ENCODE results near the gene GNAO1.

DNA sequence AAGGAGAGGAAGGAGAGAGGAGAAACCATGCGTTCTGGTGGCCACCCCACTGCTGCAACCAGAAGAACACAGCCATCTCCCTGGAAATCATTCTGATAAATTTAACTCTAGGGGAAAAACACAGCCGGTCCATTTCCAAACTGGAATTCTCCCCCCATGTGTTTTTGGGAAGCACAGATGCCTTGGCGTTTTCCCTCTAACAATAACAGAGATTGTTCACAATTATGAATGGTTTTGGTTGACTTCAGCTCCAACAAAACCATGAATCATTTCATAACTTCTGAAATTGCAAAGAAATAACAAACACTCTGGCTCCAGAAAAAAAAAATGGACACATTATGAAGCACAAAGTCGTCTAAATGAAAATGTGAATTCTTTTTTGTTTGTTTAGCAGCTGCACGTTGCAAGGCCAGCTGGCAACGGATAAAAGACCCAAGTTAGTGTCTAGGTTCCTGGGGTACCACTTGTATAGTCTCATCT is 46.2 kb downstream of the GNAO1 start:
- TF ChIP-seq, protein P1, sequence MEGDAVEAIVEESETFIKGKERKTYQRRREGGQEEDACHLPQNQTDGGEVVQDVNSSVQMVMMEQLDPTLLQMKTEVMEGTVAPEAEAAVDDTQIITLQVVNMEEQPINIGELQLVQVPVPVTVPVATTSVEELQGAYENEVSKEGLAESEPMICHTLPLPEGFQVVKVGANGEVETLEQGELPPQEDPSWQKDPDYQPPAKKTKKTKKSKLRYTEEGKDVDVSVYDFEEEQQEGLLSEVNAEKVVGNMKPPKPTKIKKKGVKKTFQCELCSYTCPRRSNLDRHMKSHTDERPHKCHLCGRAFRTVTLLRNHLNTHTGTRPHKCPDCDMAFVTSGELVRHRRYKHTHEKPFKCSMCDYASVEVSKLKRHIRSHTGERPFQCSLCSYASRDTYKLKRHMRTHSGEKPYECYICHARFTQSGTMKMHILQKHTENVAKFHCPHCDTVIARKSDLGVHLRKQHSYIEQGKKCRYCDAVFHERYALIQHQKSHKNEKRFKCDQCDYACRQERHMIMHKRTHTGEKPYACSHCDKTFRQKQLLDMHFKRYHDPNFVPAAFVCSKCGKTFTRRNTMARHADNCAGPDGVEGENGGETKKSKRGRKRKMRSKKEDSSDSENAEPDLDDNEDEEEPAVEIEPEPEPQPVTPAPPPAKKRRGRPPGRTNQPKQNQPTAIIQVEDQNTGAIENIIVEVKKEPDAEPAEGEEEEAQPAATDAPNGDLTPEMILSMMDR (IDR thresholded peaks at IDR 0.05; ENCODE audit: low read length) = no peak
- no peak for TF ChIP-seq EZH2phosphoT487 (IDR thresholded peaks at IDR 0.05; ENCODE audit: low read length)
- TF ChIP-seq EZH2 (optimal IDR thresholded peaks at IDR 0.05; ENCODE audit: low read depth, low read length) = no peak

All from MM.1S (cell line).